NCI-H128 (cell line): Measurements from ENCODE around the gene ACE.

ENCODE experiments used
- DNase-seq: peaks from one replicate; lab custom pipeline; 2025; ENCODE audit not compliant: unreplicated experiment; lab: John Stamatoyannopoulos, UW

Gene ACE

GRCh38 chr17:63474586-63475460 lies 2.0 kb upstream of the ACE start:
- DNase-seq: no peak

- no peak for DNase-seq
Measured at GRCh38 chr17:63475491-63476412, 1.1 kb upstream of the ACE start.

DNA sequence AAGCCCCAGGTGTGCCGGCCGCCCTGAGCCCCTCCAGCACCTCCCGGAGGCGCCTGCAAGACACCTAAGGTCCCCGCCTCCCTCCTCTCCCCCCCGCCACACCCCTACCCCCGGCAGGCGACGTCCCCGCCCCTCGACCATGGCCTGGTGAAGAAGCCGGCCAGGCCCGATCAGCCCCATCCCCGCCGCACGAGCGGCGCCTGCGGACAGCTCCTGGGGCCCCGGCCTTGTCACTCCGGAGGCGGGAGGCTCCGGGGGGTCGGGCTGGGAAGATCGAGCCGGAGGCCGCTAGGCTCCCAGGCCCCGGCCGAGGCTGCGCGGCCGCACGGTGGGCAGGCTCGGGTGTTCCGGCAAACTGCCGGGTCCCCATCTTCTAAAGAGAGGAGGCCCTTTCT lies 405 bp upstream of the ACE start:
- no peak for DNase-seq

DNA sequence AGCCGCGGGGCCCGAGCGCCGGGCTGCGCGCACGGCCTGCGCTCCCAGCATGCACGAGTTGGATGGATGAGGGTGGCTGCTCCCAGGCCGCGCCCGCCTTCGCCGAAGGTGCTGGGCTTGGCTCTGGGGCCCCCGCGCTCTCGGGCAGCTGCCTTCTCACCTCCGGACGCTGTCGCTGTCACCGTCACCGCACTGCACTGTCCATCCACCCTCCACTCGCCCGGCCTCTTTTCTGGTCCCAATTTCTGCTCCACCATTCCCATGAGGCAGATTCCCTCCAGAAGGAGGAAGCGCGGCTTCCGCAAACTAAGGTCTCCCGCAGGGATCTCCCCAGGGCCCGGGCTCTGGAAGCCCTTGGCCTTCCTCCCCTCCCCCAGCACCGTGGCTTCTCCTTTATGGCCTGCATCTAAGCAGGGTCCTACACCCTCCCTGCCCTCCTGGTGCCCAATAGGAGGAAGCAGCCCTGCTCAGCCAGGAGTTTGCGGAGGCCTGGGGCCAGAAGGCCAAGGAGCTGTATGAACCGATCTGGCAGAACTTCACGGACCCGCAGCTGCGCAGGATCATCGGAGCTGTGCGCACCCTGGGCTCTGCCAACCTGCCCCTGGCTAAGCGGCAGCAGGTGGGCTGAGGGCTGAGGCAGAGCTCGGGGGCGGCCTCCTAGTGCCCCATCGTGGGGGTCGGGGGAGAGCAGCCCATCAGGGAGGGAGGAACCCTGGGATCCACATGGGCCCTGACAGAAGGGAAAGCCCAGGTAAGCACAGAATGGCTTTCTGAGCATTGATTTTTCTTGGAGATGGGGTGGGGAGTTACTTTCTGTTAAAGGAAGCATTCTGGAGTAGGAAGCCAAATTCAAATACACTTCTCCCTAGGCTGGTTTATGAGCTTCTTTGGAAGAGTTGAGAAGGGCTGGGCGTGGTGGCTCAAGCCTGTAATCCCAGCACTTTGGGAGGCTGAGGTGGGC lies 899 bp downstream of the ACE start:
- DNase-seq: no peak

DNA sequence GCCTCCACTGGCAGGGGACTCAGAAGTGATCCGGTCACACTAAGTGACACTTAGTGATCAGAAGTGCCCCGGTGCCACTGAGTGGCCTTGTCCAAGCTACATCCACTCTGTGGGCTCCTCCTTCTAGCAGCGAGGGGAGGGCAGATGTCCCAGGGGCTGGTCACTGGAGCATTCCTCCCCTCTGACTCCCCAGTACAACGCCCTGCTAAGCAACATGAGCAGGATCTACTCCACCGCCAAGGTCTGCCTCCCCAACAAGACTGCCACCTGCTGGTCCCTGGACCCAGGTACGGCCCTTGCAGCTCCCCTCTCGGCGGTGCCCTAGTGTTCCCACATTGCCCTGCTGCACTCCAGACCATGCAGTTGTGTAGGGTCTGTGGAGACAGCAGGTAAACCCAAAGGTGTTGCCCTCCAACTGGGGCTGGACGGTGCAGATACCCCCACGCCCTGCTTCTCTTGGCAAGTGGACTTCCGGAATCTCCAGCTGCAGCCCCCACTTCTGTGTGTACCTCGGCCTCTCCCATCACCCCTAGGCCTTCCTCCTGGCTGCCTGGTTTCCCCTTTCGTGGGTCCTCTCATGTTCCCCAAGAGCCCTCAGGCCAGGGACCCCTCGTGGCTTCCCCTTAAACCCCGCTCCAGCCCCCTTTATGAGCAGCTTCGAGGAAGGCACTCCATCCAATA lies 2.1 kb downstream of the ACE start:
- DNase-seq: no peak

DNA sequence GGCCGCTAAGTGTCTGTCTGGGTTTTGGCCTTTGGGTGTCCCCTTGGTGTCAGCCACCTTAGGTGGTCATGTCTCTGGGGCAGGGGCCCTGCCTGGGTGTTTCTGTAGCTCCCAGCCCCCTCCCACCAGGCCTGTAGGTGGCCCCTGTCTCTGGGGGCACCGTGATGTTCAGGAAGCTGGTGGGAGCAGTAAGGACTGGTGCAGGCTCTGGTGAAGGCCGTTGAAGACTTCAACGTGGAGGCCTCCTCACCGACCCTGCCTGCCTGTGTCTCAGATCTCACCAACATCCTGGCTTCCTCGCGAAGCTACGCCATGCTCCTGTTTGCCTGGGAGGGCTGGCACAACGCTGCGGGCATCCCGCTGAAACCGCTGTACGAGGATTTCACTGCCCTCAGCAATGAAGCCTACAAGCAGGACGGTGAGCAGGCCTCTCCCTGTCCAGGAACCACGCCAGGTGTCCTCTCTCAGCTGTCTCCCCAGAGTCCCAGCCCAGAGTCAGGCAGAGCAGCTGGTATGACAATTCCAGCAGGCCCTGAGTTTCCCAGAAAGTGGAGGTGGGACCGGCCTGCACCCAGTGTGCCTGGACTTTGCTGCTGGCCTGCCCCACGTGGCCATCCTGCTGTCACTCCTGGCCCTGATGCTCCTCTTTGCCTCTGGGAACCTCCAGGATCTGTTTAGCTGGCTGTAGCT lies 2.8 kb downstream of the ACE start:
- no peak for DNase-seq

GRCh38 chr17:63480192-63480784 lies 3.4 kb downstream of the ACE start:
- DNase-seq: no peak

- DNase-seq: no peak
Measured at GRCh38 chr17:63480826-63481487, 4.1 kb downstream of the ACE start.

- no peak for DNase-seq
Measured at GRCh38 chr17:63481488-63481870, 4.6 kb downstream of the ACE start.

DNA sequence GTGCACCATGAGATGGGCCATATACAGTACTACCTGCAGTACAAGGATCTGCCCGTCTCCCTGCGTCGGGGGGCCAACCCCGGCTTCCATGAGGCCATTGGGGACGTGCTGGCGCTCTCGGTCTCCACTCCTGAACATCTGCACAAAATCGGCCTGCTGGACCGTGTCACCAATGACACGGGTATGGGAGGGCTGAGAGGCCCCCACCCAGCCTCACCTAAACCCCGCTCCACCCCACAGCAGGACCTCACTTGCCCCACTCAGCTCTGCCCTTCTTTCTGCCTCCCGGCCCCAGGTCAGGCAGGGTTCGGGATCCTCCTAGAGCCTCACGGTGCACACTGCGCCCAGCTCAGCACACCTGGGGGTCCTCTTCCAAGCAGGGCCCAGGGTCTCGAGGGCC lies 5.6 kb downstream of the ACE start:
- DNase-seq: no peak

DNA sequence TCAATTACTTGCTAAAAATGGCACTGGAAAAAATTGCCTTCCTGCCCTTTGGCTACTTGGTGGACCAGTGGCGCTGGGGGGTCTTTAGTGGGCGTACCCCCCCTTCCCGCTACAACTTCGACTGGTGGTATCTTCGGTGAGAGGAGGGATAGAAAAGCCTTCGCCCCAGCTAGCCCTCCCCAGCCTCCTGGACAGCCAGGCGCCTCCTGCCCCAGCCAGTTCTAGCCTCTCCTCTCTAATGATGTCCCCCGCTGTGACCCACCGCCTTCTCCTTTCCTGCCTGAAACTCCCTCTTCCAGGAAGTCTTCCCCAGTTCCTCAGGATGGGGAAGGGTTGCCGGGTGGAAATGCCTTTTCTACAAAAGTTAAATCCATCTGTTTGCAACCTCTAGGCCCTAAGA lies 6.2 kb downstream of the ACE start:
- DNase-seq: no peak

DNA sequence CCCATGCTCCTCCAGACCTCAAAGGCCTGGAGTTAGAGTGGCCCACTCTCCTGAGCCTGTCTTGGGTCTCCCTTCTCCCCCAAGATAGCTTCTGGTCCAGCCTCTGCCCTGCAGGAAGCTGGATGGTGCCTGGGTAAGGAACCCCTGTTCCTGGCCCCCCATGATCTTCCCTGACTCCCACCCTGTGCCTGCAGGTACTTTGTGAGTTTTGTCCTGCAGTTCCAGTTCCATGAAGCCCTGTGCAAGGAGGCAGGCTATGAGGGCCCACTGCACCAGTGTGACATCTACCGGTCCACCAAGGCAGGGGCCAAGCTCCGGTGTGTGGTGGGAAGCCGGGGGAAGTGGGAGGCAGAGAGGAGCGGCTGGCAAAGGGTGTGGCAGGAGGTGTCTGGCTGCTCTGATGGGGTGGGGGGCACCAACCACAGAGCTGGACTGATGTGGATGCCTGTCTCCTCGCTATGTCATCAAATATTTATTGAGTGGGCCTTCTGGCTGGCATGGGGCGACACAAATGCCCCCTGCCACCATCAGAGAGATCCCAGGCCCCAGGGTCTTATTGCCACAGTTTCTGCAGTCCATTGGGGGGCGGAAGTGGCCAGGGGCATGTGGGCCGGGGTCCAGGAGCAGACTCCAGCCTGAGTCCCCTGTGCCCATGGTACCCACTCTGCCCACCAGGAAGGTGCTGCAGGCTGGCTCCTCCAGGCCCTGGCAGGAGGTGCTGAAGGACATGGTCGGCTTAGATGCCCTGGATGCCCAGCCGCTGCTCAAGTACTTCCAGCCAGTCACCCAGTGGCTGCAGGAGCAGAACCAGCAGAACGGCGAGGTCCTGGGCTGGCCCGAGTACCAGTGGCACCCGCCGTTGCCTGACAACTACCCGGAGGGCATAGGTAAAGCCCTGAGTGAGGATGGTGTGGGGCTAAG lies 7.1 kb downstream of the ACE start:
- no peak for DNase-seq

DNA sequence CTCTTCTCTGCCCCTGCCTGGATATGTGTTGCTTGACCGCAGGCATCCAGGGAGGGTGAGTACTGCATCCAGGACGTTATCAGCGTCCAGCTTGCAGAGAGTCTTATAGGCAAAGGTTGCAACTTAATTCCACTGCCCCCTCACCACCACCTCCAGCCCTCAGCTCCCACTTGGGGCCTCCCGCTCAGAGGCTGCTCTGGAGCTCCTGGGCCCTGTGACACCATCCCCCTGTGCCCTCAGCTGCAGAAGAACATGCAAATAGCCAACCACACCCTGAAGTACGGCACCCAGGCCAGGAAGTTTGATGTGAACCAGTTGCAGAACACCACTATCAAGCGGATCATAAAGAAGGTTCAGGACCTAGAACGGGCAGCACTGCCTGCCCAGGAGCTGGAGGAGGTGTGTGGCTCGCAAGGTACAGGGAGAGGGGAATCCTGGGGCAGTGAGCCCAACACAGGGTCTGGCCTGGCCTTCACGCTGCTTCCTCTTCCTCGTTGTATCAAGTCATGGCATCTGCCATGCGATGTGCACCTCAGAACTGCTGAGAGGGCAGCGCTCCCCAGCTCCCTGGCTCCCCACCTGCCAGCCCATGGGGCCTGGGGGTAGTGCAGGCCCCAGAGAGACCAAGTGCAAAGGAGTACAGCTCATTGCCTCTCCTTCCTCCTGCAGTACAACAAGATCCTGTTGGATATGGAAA lies 9.6 kb downstream of the ACE start:
- DNase-seq: no peak

- no peak for DNase-seq
Measured at GRCh38 chr17:63487014-63487339, 10.1 kb downstream of the ACE start.

- no peak for DNase-seq
Measured at GRCh38 chr17:63488851-63489250, 12.0 kb downstream of the ACE start.

GRCh38 chr17:63489291-63489690 lies 12.4 kb downstream of the ACE start:
- no peak for DNase-seq

- DNase-seq: no peak
Measured at GRCh38 chr17:63490329-63490728, 13.5 kb downstream of the ACE start.
